AG04449 (cell line): ENCODE data around the gene SLC25A2.
A peak's percentile ranks its signal among the peaks of the same experiment; 100 is the strongest.
"Not testable (repeated sequence)": the region's sequence is repeated elsewhere in the genome, so short reads cannot be mapped to it uniquely, and the experiment has no call there.

Source experiments
- CTCF ChIA-PET: fragments of 350-600 bp; formaldehyde crosslinking; extraction: SDS; loops from one replicate; lab custom pipeline; 2021; ENCODE audit warnings: antibody characterized with exemption; lab: Yijun Ruan, JAX
- POLR2A ChIA-PET: fragments of 400-600, 350-600 bp; formaldehyde crosslinking; extraction: SDS; loops from one replicate; lab custom pipeline; 2020; ENCODE audit warnings: antibody characterized with exemption, inconsistent platforms; lab: Yijun Ruan, JAX
- DNase-seq: peaks from one replicate; pipeline ENCODE4 v3.0.0-alpha.2; 2010; ENCODE audit warnings: low read depth, low spot score
- H3K4me3 ChIP-seq: 2 replicates; pipeline ENCODE4 v1.5.1; 2011; ENCODE audit warnings: low read depth, mild to moderate bottlenecking, control low read depth, low read length
- TF ChIP-seq, protein P1 (sequence below): IDR thresholded peaks from one replicate; pipeline ENCODE4 v1.5.1; 2011; ENCODE audit warnings: mild to moderate bottlenecking, moderate library complexity, low read length, control low read depth, inconsistent platforms; ENCODE audit not compliant: insufficient read depth; ENCODE audit errors: missing control alignments

SLC25A2 gene

DNA sequence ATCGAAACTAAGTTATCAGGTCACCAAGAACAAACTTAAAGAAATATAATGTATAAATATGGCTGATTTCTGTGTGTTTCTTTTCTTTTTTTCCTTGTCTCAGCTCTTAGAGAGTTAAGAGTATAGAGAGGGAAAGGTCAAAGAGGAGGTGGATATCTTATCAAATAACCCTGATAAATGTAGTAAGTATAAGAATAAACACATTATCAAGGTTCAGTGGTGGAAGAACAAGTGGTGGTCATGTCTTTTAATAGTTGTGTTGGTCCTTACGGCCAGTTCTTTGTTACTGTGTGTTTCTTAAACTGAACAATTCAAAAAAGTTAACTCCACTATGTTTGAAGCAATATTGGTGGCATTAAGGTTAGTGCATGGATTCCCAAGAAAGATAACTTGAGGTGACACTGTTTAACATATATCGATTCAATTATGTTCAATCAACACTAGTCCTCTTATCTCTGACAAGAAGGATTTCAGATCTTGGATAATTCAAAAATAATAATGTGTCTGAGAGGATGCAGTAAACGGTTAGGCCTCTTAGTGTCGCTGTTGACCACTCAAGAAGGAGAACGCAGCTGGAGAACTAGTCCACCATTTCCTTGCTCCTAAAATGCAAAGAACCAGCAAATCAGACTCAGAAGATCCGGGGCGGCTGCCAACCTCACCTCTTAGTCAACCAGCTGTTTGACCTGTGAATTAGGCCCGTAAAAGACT is 39.5 kb upstream of the SLC25A2 start, which contains the start of gene PCDHGA3:
Gene PCDHGA3 (plus strand): TSS at position 588 of the 711 bp plus-strand sequence. CDS start 205 bp downstream, outside the sequence.
- ChIA-PET CTCF (interaction anchor here (0.7 to 10.4 kb wide), 24 partner anchors 9 to 232 kb away, joined by 3 to 134 read pairs (median 4); partner anchors contain the start of genes PCDHGA1, PCDHGA11, PCDHGA4 and PCDHGA5), POLR2A (no interaction called here)
- peak within 1 kb of the TSS; percentile 43 for H3K4me3 ChIP-seq
- no peak for DNase-seq
- TF ChIP-seq, protein P1, sequence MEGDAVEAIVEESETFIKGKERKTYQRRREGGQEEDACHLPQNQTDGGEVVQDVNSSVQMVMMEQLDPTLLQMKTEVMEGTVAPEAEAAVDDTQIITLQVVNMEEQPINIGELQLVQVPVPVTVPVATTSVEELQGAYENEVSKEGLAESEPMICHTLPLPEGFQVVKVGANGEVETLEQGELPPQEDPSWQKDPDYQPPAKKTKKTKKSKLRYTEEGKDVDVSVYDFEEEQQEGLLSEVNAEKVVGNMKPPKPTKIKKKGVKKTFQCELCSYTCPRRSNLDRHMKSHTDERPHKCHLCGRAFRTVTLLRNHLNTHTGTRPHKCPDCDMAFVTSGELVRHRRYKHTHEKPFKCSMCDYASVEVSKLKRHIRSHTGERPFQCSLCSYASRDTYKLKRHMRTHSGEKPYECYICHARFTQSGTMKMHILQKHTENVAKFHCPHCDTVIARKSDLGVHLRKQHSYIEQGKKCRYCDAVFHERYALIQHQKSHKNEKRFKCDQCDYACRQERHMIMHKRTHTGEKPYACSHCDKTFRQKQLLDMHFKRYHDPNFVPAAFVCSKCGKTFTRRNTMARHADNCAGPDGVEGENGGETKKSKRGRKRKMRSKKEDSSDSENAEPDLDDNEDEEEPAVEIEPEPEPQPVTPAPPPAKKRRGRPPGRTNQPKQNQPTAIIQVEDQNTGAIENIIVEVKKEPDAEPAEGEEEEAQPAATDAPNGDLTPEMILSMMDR, result no peak

DNA sequence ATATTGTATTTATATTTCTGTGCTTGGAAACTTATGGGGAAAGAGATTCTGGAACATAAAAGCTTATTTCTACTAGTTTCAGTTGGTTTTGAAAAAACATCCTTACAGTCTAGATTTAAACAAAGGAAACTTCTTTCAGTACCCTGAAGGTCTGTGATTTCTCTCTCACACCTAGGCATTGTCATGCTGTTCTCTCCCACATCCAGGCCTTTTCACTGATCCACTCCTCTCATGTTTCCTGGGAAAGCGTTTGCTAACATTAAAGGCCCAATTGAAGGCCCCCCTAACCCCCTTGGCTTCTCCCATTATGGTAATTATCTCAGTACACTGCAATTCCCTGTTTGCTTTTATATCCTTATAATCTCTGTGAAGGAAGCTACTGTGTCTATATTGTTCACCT is 38.9 kb upstream of the SLC25A2 start:
- TF ChIP-seq, protein P1, result no peak
- no peak for DNase-seq
- no peak overlapping the region for H3K4me3 ChIP-seq
- ChIA-PET CTCF (interaction anchor here (0.7 to 10.4 kb wide), 19 partner anchors 8 to 226 kb away, joined by 3 to 134 read pairs (median 5); partner anchors contain the start of genes PCDHGA1, PCDHGA10, PCDHGA4 and PCDHGA9), POLR2A (no interaction called here)

DNA sequence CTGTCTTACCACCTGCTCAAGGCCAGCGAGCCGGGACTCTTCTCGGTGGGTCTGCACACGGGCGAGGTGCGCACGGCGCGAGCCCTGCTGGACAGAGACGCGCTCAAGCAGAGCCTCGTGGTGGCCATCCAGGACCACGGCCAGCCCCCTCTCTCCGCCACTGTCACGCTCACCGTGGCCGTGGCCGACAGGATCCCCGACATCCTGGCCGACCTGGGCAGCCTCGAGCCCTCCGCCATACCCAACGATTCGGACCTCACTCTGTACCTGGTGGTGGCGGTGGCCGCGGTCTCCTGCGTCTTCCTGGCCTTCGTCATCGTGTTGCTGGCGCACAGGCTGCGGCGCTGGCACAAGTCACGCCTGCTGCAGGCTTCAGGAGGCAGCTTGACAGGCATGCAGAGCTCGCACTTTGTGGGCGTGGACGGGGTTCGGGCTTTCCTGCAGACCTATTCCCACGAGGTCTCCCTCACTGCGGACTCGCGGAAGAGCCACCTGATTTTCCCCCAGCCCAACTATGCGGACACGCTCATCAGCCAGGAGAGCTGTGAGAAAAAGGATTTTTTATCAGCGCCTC is 37.0 kb upstream of the SLC25A2 start:
- H3K4me3 ChIP-seq, DNase-seq, POLR2A ChIA-PET: not testable (repeated sequence)
- CTCF ChIA-PET, result interaction anchor here (4.2 kb wide), 1 partner anchor 223 kb away, joined by 65 read pairs; no protein-coding TSS in a partner anchor

DNA sequence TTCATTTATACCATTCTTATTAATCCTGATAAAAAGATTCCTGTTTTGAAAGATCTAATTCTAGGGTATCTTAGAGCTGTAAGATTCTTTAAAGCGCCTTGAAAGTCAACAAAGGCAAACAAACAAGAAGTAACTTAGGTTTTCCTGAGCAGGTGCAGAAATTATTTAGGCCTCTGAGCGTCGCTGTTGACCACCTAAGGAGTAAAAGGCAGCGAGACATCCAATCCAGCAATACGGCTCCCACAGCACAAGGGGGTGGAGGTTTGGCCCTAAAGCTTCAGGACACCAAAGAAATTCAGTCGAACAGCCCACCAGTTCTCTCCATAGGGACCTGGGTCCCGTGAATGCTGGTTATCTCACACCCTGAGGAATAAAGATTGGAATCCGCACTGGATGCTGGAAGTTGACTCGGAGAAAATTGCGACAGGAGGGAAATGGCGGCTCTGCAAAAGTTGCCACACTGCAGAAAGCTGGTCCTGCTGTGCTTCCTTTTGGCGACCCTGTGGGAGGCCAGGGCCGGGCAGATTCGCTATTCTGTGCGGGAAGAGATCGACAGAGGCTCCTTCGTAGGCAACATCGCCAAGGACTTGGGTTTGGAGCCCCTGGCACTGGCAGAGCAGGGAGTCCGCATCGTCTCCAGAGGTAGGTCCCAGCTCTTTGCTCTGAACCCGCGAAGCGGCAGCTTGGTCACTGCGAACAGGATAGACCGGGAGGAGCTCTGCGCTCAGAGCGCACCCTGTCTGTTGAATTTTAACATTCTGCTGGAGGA is 34.9 kb upstream of the SLC25A2 start, which contains the start of gene PCDHGA2:
Gene PCDHGA2 (plus strand): TSS at position 223 of the 769 bp plus-strand sequence.
- POLR2A ChIA-PET, result no interaction called here
- DNase-seq, result no peak
- CTCF ChIA-PET, result interaction anchor here (0.7 to 4.2 kb wide), 22 partner anchors 8 to 231 kb away, joined by 3 to 65 read pairs (median 6); partner anchors contain the start of genes PCDHB14, PCDHGA1, PCDHGA12 and PCDHGA4
- TF ChIP-seq, protein P1, result peak; percentile 53
- peak within 1 kb of the TSS; percentile 51 for H3K4me3 ChIP-seq

DNA sequence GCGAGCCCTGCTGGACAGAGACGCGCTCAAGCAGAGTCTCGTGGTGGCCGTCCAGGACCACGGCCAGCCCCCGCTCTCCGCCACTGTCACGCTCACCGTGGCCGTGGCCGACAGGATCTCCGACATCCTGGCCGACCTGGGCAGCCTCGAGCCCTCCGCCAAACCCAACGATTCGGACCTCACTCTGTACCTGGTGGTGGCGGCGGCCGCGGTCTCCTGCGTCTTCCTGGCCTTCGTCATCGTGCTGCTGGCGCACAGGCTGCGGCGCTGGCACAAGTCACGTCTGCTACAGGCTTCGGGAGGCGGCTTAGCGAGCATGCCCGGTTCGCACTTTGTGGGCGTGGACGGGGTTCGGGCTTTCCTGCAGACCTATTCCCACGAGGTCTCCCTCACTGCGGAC is 28.7 kb upstream of the SLC25A2 start:
- CTCF ChIA-PET, result interaction anchor here (0.7 to 13.4 kb wide), 7 partner anchors 8 to 231 kb away, joined by 3 to 209 read pairs (median 4); partner anchors contain the start of genes PCDHGA3, PCDHGB3 and TAF7
- POLR2A ChIA-PET, DNase-seq, H3K4me3 ChIP-seq: not testable (repeated sequence)

DNA sequence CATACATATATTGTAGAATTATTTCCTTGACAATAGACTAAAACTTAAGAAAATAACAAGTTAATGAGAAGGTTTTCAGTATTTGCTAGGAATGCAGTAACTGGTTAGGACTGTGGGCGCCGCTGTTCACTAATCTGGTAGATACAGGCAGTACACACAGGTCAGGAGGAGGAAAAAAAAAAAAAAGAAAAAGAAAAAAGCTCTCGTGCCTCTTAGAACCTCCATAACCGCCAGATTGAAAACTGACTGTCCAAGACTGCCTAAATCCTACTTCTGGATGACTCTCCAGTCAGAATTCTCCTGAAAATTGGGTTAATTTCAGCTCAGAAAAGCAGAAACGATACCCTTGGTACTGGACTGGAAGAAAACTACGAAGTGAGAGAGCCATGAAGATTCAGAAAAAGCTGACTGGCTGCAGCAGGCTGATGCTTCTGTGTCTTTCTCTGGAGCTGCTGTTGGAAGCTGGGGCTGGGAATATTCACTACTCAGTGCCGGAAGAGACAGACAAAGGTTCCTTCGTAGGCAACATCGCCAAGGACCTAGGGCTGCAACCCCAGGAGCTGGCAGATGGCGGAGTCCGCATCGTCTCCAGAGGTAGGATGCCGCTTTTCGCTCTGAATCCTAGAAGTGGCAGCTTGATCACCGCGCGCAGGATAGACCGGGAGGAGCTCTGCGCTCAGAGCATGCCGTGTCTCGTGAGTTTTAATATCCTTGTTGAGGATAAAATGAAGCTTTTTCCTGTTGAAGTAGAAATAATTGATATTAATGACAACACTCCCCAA is 26.6 kb upstream of the SLC25A2 start, which contains the start of gene PCDHGA1:
Gene PCDHGA1 (plus strand): TSS at position 216 of the 782 bp plus-strand sequence.
- H3K4me3 ChIP-seq, result peak within 1 kb of the TSS; percentile 47
- TF ChIP-seq, protein P1, result peak; percentile 42
- ChIA-PET POLR2A (interaction anchor here (1.4 kb wide), 1 partner anchor 10 kb away, joined by 7 read pairs; the partner anchor contains the start of gene TAF7), CTCF (interaction anchor here (0.7 to 13.4 kb wide), 19 partner anchors 9 to 237 kb away, joined by 3 to 209 read pairs (median 6); partner anchors contain the start of genes PCDHGA2, PCDHGA3, PCDHGA4 and PCDHGB1)
- no peak for DNase-seq
